Measurements from ENCODE around the gene INPP4B.

INPP4B gene

DNA sequence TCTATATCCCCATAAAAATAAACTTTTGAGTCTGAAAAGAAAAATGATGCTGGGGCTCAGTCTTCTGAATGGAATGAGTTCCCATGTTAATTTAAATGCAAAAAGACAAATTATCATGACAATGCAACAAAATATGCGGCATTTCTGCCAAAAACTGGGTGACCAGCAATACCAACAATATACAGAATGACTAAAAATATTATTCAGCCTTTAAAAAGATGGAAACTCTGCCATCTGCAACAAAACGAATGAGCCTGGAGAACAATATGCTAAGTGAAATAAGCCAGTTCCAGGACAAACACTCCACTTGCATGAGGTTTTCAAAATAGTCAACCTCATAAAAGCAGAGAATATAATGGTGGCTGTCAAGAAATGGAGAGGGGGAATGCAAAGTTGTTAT, 651.2 kb downstream of the INPP4B start:
- DNase-seq = no peak

DNA sequence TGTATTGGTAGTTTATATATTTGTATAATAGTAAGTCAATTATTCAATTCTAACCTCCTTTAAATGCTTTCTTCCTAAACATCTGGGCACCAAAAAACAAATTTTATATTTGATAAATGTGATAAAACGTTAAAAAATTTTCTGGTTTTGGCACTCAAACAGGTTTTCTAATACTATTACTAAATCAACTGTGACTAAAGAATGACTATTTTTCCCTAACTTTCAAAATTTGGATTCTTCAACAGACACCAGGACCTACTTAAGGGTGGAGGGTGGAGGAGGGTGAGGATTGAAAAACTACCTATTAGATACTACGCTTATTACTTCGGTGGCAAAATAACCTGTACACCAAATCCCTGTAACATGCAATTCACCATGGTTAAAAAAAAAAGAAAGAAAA, 654.2 kb downstream of the INPP4B start:
- no peak for DNase-seq

DNA sequence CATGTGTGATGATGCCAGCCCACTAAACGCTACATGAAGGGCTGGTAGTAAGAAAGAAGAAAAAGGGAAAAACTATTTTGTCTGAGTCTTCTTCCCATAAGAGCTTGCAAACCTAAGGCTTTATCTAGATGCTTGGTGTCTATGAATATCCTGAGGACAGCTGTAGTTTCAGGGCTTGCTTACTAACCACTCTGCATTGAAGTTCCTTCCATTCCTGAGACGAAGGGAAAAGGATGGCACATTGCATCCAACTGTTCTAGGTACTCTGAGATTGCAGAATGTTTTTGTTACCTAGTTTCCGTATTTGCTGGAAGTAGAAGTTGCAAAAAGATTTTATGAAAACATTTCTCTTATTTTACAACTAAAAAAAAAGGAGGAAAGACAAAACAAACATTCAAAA, 665.1 kb downstream of the INPP4B start:
- DNase-seq = no peak

DNA sequence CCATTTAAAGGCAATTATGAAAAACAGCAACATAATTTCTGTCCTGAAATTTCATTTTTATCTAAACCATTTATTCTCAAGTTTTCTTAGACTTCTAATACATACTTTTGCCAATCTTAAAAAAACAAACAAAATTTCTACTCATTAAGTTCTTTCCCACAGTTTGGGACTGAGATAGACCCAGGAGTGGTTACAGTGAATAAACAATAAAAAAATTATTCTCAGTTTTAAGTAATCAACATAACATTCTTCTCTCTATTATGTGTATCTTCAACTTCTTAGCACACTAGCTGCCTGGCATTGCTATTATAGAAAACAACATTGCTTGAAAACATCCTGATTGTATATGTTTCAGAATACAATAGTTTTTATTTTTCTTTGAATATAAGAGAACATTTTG, 676.9 kb downstream of the INPP4B start:
- DNase-seq = no peak

DNA sequence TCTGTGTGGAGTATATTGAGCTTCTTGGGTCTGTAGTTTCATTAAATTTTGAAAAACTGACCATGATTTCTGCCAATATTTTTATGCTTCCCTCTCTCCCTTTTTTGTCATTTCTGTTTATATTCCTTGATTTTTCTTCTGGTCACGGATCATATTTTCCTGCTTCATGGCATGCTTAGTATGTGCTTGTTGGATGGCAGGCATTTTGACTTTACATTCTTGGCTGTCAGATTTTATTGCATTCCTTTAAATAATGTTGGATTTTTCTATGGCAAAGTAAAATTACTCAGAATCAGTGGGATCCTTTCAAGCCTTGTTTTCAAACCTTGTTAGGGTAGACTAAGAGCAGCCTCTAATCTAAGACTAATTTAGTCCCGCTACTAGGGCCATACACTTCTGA, 677.9 kb downstream of the INPP4B start:
- DNase-seq = no peak

DNA sequence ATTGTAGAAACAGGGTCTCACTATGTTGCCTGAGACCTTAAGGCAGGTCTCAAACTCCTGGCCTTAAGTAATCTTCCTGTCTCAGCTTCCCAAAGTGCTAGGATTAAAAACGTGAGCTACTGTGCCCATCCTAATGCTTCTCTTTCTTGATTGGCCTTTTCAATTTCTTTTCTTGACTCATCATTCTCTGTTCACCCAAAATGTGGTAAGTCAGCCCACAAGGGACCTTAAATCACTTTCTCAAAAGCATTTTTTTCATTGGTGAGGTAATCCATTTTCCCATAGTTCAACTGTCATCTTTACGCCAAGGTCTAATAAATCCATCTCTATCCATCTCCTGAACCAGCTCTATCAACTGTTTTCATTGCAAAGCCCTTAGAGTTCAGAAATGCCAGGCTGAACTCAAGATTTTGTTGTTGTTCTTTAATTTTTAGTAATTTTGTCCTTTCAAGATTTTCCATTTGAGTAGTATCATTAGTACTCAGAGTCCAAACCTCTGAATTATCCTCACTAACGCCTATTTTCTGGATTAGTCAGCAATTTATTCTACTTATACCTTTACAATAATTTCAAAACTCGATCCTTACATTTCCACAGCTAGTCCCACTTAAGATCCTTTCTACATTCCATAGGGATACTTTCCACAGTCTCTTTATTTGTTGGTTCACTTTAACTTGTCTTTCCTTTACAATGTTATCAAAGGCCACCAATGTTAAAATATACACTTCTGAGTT, 681.2 kb downstream of the INPP4B start:
- no peak for DNase-seq

DNA sequence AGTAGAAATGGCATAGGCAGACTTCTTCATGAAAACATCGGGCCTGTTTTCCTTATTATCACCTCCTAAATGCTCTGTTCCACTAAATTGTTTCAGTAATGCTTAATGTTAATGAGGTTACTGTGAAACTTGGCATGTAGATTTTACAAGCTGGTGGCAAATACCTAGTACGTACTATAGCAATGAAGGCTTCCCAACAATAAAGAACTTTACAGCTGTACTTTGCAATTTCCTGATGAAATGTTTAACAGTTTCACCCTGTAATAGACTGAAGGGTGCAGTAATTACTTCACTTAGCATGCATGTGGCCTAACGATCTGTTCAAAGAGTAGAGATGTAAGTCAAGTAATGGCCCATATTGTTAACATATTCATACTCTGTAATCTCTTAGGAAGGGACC, 685.0 kb downstream of the INPP4B start:
- no peak for DNase-seq

DNA sequence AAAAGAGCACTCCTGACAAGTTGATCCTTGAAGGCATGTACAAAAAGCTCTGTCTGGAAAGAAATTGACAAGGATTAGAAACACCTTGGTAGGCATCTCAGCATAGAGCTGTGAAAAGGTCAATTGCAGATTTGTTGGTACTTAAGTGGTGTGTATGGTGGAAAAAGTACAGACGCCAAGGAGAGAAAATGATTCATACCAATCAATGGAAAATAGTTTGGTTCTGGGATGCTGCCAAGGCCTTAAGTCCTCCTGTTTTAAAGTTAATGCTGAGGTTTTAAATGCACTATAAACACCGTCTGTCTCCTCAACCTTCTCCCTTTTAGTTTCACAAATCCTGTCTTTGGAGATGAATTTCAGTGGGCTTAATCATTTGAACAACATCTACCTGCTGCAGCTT, 685.6 kb downstream of the INPP4B start:
- peak in 1 of 2 experiments; percentile 15 for DNase-seq

DNA sequence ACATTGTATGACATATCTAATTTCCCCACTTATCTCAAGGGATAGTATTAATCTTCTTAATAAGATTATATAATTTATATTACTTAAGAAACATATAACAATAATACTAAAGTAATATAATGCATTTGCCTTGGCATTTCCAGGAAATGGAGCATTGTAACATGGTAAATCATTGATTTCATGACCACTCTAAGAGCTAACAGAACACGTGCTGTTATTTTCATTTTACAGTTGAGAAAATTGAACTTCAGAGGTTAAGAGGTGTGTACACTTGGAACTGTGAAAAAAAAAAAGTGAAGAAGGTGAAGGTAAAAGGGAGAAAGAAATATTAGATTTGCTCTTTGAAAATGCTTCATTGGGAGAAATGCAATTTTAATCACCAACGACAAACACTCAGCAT, 687.1 kb downstream of the INPP4B start:
- DNase-seq = no peak

DNA sequence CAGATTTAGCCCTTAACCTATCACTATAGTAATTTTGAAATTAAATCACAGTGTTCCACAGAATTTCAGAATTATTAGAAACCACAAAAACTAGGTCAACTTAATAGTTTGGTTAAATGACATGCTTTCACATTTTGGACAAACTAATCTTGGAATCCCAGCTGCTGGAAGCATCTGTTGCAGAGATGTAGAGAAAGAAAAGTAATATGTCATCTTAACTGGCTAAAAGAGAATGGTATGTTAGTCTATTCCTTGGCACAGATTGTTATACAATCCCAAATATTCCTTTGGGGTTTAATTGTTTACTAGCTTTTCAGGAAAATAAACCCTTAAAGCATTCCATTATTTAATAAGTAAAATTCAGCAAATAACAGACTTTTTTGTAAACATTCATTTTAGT, 689.8 kb downstream of the INPP4B start:
- no peak for DNase-seq

DNA sequence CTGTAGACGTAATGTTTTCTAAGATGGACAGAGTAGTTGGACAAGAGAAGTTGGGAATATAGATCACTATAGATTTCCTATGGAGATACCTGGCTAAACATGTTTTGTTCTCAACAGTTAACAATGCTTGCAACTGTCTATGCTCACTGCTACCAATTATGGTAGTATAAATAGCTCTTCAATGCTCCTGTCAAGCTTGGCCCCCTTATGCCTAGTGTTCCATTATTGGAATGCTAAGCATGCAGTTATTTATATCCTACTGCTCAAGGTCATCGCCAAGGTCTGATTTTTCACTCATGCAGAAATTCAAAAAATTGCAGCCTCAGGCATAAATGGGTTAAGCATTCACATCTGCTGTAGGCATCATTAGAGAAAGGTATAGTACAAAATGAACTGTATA, 690.8 kb downstream of the INPP4B start:
- no peak for DNase-seq

DNA sequence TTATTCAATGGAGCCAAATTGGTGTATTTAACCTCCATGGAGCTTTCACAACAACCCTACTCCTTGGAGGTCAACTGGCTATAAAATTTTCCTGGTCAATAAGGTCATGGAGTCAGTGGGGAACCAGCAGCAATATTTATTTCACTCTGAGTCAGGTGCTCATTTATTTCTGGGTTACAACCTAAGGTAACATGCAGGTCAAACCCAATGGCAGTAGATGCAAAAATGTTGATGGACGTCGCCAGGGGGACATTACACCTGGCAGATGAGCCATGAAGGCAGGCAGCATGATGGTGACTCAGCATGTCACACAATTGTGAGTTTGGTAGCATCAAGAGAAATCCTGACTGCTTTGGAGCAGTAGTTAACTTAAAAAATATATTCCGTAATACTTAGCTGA, 695.6 kb downstream of the INPP4B start:
- DNase-seq = no peak

DNA sequence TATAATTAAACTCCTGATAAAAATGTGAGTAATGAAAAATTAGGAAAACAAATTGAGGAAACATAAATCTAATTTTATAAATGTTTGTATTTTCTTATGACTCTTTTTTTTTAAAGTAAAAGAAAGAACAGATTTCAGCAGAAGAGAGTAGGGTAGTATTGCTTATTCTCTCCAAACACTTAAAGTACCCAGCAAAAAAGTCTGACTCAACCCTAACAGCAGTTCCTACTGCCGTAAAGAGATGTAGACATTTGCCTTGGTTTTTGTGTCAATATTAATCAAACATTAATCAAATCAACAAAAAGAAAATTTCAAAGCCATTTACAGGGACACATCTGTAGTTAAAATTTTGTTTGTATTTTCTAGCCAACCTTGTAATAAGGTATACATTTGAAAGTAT, 701.3 kb downstream of the INPP4B start:
- no peak for DNase-seq

DNA sequence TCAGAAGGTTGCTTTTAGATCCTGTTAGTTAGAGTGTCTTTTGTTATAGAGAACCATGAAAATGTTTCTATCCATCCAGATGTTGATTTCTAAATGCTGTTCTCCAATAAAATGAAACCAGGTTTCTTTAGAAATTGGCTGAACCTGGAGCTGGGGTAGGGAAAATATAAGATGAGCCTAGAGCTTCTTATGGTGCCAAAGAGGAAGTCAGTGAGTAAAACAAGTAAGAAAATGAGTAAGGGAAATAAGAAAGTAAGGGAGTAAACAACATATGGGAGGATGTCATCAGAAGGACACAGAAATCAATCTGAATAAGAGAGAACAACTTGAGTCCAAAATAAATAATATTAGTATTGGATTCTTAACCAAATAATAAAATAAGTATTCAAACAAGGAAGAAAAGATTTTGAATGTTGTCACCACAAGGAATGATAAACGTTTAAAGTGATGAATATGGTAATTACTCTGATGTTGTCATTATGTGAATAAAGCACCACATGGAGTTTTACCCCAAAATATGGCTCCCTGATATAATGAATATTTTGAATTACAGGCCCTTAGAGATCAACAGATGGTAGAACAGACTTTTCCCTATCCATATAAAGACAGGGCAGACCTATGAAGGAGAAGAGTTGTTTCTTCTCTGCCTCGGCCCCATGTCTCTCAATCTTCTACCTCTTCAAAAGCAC, 703.6 kb downstream of the INPP4B start:
- DNase-seq = no peak

DNA sequence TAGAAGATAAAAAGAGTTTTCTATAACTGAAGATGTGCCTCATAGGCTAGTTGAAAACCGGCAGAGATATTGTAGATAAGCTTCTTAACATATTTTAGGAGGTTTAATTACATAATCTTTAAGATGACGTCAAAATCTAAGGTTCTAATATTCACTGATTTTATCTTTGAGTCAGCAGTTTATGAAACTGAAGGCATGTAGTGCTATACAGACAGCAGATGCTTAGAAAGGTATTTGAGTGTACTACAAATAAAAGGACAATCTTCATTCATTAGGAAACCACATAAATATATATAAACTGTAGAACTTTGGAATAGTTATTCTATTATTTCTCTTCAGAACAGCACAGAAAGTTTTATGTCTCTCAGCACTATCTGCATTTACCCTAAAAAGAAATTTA, 704.9 kb downstream of the INPP4B start:
- no peak for DNase-seq

DNA sequence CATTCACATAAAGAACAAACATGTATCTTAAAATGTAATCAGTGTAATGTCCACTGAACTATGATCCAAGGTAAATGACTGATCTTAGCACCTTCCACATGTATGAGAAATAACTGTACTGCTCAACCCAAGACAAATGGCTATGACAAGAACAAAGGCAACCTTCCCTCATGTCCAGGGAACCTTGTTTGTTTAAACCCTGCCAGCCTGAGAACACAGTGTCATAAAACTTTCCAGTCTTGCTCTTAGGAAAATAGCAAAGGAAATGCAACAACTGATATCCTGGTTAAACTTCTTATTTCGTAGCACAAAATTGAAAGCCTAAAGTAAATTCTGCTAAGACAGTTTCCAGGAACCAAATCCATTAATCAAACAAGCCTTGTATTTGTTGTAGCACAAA, 715.4 kb downstream of the INPP4B start:
- no peak for DNase-seq

DNA sequence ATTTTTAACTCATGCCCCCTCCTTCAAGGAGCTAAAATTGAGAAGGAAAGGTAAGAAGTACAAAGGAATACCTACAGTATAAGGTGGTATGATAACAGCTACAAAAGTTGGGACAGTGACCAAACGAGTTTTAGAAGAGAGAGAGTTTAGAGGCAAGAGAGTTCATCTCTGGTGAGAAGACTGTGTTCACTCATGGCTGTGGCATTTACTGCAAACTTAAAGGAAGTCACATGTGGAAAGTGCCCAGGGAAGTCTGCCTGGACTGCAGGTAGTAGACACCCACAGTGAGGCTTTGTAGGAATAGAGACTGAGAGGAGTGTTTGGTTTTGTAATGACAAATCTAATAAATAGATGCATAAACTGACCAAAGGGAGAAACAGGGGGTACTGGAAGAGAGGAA, 716.2 kb downstream of the INPP4B start:
- DNase-seq = no peak

DNA sequence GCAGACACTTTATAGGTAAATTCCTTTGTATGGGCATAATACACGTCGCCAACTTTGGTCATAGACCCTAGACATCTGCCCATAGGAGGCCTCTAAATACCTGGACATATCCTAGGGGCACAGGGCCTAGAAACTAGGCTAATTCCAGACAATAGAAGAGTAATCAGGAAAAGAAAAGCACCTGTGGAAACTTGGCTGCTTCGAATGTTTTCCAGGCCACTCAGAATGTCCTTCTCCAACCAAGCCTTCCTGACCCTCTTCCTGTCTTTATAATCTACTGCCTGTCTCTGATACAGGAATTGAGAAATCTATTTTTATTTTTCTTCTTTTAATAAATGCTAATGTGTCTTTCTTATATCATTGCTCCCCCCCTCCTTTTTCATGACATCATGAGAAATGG, 716.6 kb downstream of the INPP4B start:
- DNase-seq = no peak

DNA sequence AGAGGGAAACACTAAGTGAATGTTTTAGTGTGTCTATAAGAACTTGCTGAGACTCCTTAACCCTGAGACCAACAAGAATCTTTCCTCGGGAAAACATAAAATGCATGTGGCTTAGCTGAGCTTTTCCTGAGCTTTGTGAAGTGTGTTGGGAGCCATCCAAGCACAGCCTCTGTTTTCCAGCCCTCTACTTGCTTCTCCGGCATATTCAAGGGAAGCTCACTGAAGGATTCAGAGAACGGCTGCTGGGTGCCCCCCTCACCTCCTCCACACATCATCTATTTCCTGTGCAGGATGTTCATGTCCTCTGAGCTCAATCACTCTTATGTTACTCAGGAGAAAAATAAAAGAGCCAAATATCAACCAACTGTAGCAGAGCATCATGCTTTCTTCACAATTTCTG, 717.6 kb downstream of the INPP4B start:
- no peak for DNase-seq

DNA sequence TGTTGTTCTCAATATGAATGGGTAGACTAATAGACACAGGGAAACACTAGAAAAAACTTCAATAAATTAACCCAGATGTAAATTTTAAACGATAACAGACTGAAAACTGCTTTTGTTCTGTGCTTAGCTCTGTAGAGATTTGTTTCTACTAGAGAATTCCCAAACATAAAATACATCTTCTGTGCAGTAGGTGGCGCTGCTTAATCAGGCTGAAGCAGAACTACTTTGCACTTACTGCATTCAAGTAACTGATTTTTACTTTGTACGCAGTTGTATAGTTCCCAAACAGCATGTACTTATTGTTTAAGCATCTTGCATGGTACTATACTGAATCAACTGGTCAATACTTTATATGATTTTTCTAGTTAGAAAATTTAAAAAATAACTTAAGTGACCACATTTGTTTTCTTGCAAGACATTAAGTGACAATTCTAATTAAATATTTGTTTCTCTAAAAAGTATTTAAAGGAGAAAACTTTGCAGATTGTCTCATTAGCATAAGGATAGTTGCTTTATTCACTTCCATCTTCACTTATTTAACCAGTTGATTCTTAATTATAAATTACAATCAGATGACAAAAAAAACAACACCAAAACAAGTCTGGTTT, 719.1 kb downstream of the INPP4B start:
- peak; percentile 30 to 76 for DNase-seq

DNA sequence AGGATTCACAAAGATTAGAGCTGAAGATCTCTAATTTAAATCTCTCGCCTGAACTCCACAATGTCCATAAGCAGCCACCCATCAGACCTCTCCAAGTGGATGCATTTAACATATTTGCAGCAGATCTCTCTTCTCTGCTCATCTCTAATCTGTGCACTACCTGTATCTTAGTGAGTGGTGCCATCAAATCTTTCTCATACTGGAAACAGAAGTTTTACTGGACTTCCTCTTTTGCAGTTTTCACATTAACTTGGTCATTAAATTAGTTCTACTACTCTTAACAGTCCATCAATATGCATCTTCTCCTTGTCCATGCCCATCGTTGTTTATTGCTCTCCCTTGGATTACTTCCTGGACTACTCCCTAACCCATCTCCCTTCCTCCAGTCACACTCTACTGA, 721.2 kb downstream of the INPP4B start:
- no peak for DNase-seq

DNA sequence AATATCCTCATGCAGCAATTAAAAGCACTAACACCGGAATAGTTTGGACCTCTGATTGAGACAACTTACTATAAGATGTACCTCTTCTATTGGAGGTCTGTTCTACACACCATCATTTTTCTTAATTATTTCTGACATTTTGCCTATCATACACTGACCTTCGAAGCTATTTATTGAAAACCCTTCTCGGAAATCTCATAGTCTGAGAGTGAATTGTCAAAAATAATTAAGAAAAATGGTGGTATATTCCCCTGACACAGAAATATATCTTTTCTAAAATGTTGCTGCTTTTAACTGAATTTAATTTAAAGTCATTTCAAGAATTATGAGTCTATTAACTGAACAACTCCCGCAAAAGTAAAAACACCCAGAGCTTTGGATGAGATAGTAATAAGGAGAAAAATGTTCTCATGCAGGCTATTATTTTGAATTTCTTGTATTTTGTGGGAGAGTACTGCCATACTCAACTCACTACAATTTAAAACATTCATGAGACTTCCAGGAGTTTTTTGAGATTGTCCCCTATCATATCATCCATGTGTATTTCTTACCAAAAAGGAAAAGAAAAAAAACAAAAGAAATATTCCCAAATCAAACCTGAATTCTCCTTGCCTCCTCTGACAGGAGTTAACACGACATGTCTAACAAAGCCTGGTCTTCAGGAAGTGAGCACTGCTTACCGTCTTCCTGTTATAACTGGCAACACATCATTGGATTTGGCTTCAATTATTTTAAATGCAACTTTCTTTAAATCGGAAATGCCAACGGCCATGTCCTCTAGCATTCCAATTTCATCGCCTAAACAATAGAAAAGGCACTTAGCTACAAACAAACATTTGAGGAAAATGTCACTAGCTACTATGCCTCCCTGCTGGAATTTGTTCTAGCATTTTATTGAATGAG, 724.4 kb downstream of the INPP4B start:
- DNase-seq = no peak

DNA sequence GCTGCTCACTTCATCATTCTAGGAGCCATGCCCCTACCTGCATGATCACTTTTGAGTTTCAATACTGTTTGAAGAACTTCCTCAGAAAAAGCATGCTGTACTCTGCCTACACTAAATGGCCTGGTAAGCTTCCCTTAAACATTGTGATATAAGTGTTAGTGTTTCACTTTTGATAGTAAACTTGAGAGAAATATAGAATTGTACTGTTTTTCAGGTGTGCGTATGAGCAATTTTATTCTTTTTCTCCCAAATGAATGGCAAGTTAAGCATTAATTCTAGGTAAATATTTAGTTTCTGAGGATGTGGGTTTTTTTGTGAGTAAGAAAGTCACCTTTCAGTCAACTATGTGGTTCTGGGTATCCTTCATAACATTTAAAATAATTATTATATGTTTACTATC, 725.2 kb downstream of the INPP4B start:
- DNase-seq = no peak

Measured in NCI-H446 (cell line).